ENCODE results near the gene MACROH2A2.
"Not testable (repeated sequence)": the region's sequence is repeated elsewhere in the genome, so short reads cannot be mapped to it uniquely, and the experiment has no call there.

- TF ChIP-seq EP300, CTCF (IDR thresholded peaks at IDR 0.05): not testable (repeated sequence)
Measured at GRCh38 chr10:70080789-70081188, 28.1 kb downstream of the MACROH2A2 start.
